Upper lobe of left lung (tissue), 6 donors: ENCODE results near the gene LMBR1. TPM values are rescaled to one million over a fixed set of nuclear protein-coding genes. Genes with fewer than 3 reads are reported as not detected.

ENCODE experiments used
- ATAC-seq, 2 donors: fragments of 200-7000 bp; cut with Tn5 transposase; one replicate each; pipeline ENCODE4 v1.9.1; 2022; ENCODE audit warnings: mild to moderate bottlenecking in 2 of 2, moderate library complexity in 2 of 2; ENCODE audit not compliant: low FRiP score in 2 of 2
- DNase-seq, 2 donors: peaks; one replicate each; pipeline ENCODE4 v3.0.0-alpha.2; 2019 to 2020
- H3K27ac ChIP-seq, 4 donors: fragments of 200-600 bp; sonication (generic); one replicate each; pipeline ENCODE4 v1.5.1; 2016 to 2019
- H3K27me3 ChIP-seq, 4 donors: fragments of 200-600 bp; sonication (generic); one replicate each; pipeline ENCODE4 v1.5.1; 2017 to 2019
- H3K36me3 ChIP-seq, 4 donors: fragments of 200-600 bp; sonication (generic); one replicate each; pipeline ENCODE4 v1.5.1; 2016 to 2019
- H3K4me1 ChIP-seq, 4 donors: fragments of 200-600 bp; sonication (generic); one replicate each; pipeline ENCODE4 v1.5.1; 2018 to 2019
- H3K4me3 ChIP-seq, 4 donors: fragments of 200-600 bp; sonication (generic); one replicate each; pipeline ENCODE4 v1.5.1; 2017 to 2019; ENCODE audit warnings: mild to moderate bottlenecking in 2 of 4, moderate library complexity in 1 of 4
- H3K9me3 ChIP-seq, 4 donors: fragments of 200-600 bp; sonication (generic); one replicate each; pipeline ENCODE4 v1.5.1; 2018 to 2019
- CTCF ChIP-seq, 6 experiments: fragments of 450-650 bp in 4 of 6; fragments of 200-600 bp in 2 of 6; sonication (generic) in 2 of 6; IDR thresholded peaks; one replicate each; pipeline ENCODE4 v1.5.1; 2016 to 2019; ENCODE audit warnings: antibody characterized with exemption in 6 of 6
- EP300 ChIP-seq, 4 donors: sonication (generic); formaldehyde crosslinking; IDR thresholded peaks; one replicate each; pipeline ENCODE4 v1.5.1; 2017; ENCODE audit warnings: antibody characterized with exemption in 4 of 4, control low read depth in 2 of 4
- POLR2A ChIP-seq, 4 donors: fragments of 450-650 bp; IDR thresholded peaks; one replicate each; pipeline ENCODE4 v1.5.1; 2016 to 2017; ENCODE audit warnings: antibody characterized with exemption in 4 of 4, mild to moderate bottlenecking in 2 of 4
- POLR2AphosphoS5 ChIP-seq, 2 donors: sonication (generic); formaldehyde crosslinking; IDR thresholded peaks; one replicate each; pipeline ENCODE4 v1.5.1; 2017; ENCODE audit warnings: antibody characterized with exemption in 2 of 2
- WGBS, 2 donors: methylation state at CpG; one replicate each; pipeline ENCODE4 v1.1.5; 2017 to 2018; 5-methylcytosine and 5-hydroxymethylcytosine counted together
- total RNA-seq, 6 donors: library from RNA; depleted of rRNA in 4 of 6; stranded (reverse); fragments of >200 nt in 4 of 6; gene quantifications; one replicate each; pipeline versions ENCODE4 v1.1.0 to v1.2.1, GENCODE V29; 2016 to 2021
- donor health status: DM: no; HTN: no; CAD: no; lungs with moderate emphysema.
- donor health status: DM: no; HTN: yes; CAD: no; lungs with severe emphysema.

Gene LMBR1
- total RNA-seq, 6 donors from 2014 or later = 58.6 to 159 (median 81.0) TPM

- ATAC-seq (no peak), DNase-seq (no peak)
- no peak overlapping the region for H3K4me3 ChIP-seq
- TF ChIP-seq CTCF (IDR thresholded peaks at IDR 0.05) (no peak), POLR2A (IDR thresholded peaks at IDR 0.05) (no peak), EP300 (IDR thresholded peaks at IDR 0.05) (no peak), POLR2AphosphoS5 (IDR thresholded peaks at IDR 0.05) (no peak)
- H3K4me1 ChIP-seq = no peaks in the 10 kb centered on the region
- peaks cover 0 to 12% (median 0%) of the 10 kb centered on the region in 4 donors for H3K36me3 ChIP-seq
- no peaks in the 10 kb centered on the region for H3K27me3 ChIP-seq
- no peak overlapping the region for H3K27ac ChIP-seq
- 95 to 97% methylated on average over 3 of the region's 3 CpGs for WGBS, 2 donors
- H3K9me3 ChIP-seq = no peaks in the 10 kb centered on the region
Observed at GRCh38 chr7:156834462-156834861, 58.5 kb downstream of the LMBR1 start.

GRCh38 chr7:156833312-156833711 lies 59.7 kb downstream of the LMBR1 start:
- ATAC-seq (no peak), DNase-seq (no peak)
- WGBS, 2 donors = 94 to 95% methylated on average over 4 of the region's 4 CpGs
- no peaks in the 10 kb centered on the region for H3K4me1 ChIP-seq
- H3K36me3 ChIP-seq = peaks cover 0 to 12% (median 0%) of the 10 kb centered on the region in 4 donors
- no peak overlapping the region for H3K4me3 ChIP-seq
- no peak overlapping the region for H3K27ac ChIP-seq
- TF ChIP-seq POLR2AphosphoS5 (IDR thresholded peaks at IDR 0.05) = no peak
- no peak for TF ChIP-seq EP300 (IDR thresholded peaks at IDR 0.05)
- TF ChIP-seq POLR2A (IDR thresholded peaks at IDR 0.05) = no peak
- TF ChIP-seq CTCF (IDR thresholded peaks at IDR 0.05) = no peak
- no peaks in the 10 kb centered on the region for H3K9me3 ChIP-seq
- no peaks in the 10 kb centered on the region for H3K27me3 ChIP-seq

- H3K27ac ChIP-seq = no peak overlapping the region
- WGBS, 2 donors = 94% methylated on average over 1 of the region's 1 CpG
- H3K4me1 ChIP-seq = no peaks in the 10 kb centered on the region
- no peaks in the 10 kb centered on the region for H3K27me3 ChIP-seq
- no peaks in the 10 kb centered on the region for H3K9me3 ChIP-seq
- ATAC-seq (peak in 1 of 2 donors; percentile 38), DNase-seq (no peak)
- peaks cover 0 to 12% (median 0%) of the 10 kb centered on the region in 4 donors for H3K36me3 ChIP-seq
- TF ChIP-seq POLR2A (IDR thresholded peaks at IDR 0.05) = no peak
- TF ChIP-seq CTCF (IDR thresholded peaks at IDR 0.05) = no peak
- no peak for TF ChIP-seq POLR2AphosphoS5 (IDR thresholded peaks at IDR 0.05)
- no peak for TF ChIP-seq EP300 (IDR thresholded peaks at IDR 0.05)
- no peak overlapping the region for H3K4me3 ChIP-seq
Observed at GRCh38 chr7:156832195-156832877, 60.6 kb downstream of the LMBR1 start.

- H3K36me3 ChIP-seq = peaks cover 0 to 15% (median 0%) of the 10 kb centered on the region in 4 donors
- TF ChIP-seq CTCF (IDR thresholded peaks at IDR 0.05) (no peak), POLR2AphosphoS5 (IDR thresholded peaks at IDR 0.05) (no peak), POLR2A (IDR thresholded peaks at IDR 0.05) (no peak), EP300 (IDR thresholded peaks at IDR 0.05) (no peak)
- no peak overlapping the region for H3K4me3 ChIP-seq
- ATAC-seq (no peak), DNase-seq (no peak)
- no peaks in the 10 kb centered on the region for H3K9me3 ChIP-seq
- 79 to 85% methylated on average over 6 of the region's 6 CpGs for WGBS, 2 donors
- no peaks in the 10 kb centered on the region for H3K4me1 ChIP-seq
- no peak overlapping the region for H3K27ac ChIP-seq
- no peaks in the 10 kb centered on the region for H3K27me3 ChIP-seq
Observed at GRCh38 chr7:156829669-156830336, 63.2 kb downstream of the LMBR1 start.
